Progenitor cell of endocrine pancreas (in vitro differentiated cells): ENCODE data around the gene TAGAP. TPM values are rescaled to one million over a fixed set of nuclear protein-coding genes. Genes with fewer than 3 reads are reported as not detected.
A peak's percentile ranks its signal among the peaks of the same experiment; 100 is the strongest.

Source experiments
- DNase-seq: peaks from one replicate; pipeline ENCODE4 v3.0.0; 2021; ENCODE audit warnings: low spot score; ENCODE audit not compliant: unreplicated experiment
- H3K27ac Mint-ChIP-seq: 2 replicates; pipeline ENCODE4 v1.8.0; 2021; ENCODE audit warnings: mild to moderate bottlenecking, moderate library complexity, mixed read lengths
- H3K27me3 Mint-ChIP-seq: 2 replicates; pipeline ENCODE4 v1.8.0; 2021; ENCODE audit warnings: mixed read lengths
- H3K36me3 Mint-ChIP-seq: 2 replicates; pipeline ENCODE4 v1.8.0; 2022; ENCODE audit warnings: mixed read lengths; ENCODE audit not compliant: insufficient read depth
- H3K4me1 Mint-ChIP-seq: 2 replicates; pipeline ENCODE4 v1.8.0; 2021; ENCODE audit warnings: low read depth, mixed read lengths
- H3K4me3 Mint-ChIP-seq: 2 replicates; pipeline ENCODE4 v1.8.0; 2021; ENCODE audit warnings: low read depth, mild to moderate bottlenecking, moderate library complexity, mixed read lengths
- H3K9me3 Mint-ChIP-seq: 2 replicates; pipeline ENCODE4 v1.8.0; 2021; ENCODE audit warnings: low read depth, mixed read lengths
- total RNA-seq: library from RNA; stranded (reverse); gene quantifications from 2 replicates; pipeline ENCODE4 v1.2.1, GENCODE V29; 2021
- TF ChIP-seq, protein P1 (sequence below): fragments of 200-600 bp; sonication (generic); IDR thresholded peaks from one replicate; pipeline ENCODE4 v1.5.0; 2021; ENCODE audit warnings: antibody characterized with exemption, mild to moderate bottlenecking; ENCODE audit not compliant: unreplicated experiment

Gene TAGAP
- total RNA-seq, 1 donor from 2014 or later: not detected

GRCh38 chr6:159075506-159076228 is 30.9 kb upstream of the TAGAP start:
- peaks cover 7% of the 10 kb centered on the region for H3K4me1 Mint-ChIP-seq
- TF ChIP-seq, protein P1, sequence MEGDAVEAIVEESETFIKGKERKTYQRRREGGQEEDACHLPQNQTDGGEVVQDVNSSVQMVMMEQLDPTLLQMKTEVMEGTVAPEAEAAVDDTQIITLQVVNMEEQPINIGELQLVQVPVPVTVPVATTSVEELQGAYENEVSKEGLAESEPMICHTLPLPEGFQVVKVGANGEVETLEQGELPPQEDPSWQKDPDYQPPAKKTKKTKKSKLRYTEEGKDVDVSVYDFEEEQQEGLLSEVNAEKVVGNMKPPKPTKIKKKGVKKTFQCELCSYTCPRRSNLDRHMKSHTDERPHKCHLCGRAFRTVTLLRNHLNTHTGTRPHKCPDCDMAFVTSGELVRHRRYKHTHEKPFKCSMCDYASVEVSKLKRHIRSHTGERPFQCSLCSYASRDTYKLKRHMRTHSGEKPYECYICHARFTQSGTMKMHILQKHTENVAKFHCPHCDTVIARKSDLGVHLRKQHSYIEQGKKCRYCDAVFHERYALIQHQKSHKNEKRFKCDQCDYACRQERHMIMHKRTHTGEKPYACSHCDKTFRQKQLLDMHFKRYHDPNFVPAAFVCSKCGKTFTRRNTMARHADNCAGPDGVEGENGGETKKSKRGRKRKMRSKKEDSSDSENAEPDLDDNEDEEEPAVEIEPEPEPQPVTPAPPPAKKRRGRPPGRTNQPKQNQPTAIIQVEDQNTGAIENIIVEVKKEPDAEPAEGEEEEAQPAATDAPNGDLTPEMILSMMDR: no peak
- no peaks in the 10 kb centered on the region for H3K36me3 Mint-ChIP-seq
- no peak overlapping the region for H3K4me3 Mint-ChIP-seq
- H3K27me3 Mint-ChIP-seq: peaks cover 8% of the 10 kb centered on the region
- no peak for DNase-seq
- H3K27ac Mint-ChIP-seq: no peak overlapping the region
- H3K9me3 Mint-ChIP-seq: no peaks in the 10 kb centered on the region

DNA sequence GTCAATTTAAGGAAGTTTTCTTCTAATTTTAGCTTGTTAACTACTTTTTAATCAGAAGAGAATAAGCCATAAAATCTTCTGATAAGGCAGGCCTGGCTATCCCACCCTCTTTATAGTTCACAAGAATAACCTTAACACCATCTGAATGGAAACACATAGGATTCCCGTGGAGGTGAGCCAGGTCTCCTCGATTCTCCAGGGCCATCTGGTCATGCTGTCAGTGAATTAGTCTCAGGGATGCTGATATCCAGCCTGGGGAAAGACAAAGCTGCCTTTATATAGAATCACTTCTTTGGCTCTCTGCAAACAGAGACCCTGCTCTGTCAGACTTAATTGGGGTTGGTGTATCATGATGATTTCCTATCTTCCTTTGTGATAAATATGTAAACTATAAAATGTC is 30.1 kb upstream of the TAGAP start:
- Mint-ChIP-seq H3K36me3 (no peaks in the 10 kb centered on the region), H3K4me1 (peaks cover 8% of the 10 kb centered on the region), H3K27me3 (peaks cover 8% of the 10 kb centered on the region), H3K27ac (no peak overlapping the region), H3K4me3 (no peak overlapping the region), H3K9me3 (no peaks in the 10 kb centered on the region)
- TF ChIP-seq, protein P1: no peak
- DNase-seq: no peak

DNA sequence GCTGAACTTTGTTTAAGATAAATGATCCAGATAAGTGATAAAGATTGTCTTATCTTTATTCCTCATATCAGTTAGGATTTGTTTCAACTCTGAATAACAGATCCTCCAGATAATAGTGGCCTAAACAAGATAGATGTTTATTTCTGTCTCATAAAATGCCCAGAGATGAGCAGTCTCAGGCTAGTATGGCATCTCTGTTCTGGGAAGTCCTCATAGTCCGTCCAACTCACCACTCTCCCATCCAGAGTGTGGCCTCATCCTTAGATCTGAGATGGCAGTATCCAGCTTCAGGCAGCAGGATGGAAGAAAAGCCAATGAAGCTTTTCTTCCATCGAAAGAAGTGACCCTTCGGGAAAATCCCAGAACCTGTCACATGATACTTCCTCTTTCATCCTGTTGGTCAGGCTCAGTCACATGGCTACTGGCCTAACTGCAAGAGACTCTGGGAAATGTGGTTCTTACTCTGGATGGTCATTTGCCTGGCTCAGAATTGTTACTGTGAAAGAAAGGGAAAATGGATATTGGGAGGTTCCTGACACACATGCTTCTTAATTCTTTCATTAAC is 29.4 kb upstream of the TAGAP start:
- H3K4me1 Mint-ChIP-seq: peaks cover 10% of the 10 kb centered on the region
- TF ChIP-seq, protein P1: no peak
- H3K36me3 Mint-ChIP-seq: no peaks in the 10 kb centered on the region
- H3K9me3 Mint-ChIP-seq: no peaks in the 10 kb centered on the region
- no peak for DNase-seq
- peaks cover 15% of the 10 kb centered on the region for H3K27me3 Mint-ChIP-seq
- H3K27ac Mint-ChIP-seq: peak overlapping the region; percentile 54
- H3K4me3 Mint-ChIP-seq: peak overlapping the region; percentile 86

DNA sequence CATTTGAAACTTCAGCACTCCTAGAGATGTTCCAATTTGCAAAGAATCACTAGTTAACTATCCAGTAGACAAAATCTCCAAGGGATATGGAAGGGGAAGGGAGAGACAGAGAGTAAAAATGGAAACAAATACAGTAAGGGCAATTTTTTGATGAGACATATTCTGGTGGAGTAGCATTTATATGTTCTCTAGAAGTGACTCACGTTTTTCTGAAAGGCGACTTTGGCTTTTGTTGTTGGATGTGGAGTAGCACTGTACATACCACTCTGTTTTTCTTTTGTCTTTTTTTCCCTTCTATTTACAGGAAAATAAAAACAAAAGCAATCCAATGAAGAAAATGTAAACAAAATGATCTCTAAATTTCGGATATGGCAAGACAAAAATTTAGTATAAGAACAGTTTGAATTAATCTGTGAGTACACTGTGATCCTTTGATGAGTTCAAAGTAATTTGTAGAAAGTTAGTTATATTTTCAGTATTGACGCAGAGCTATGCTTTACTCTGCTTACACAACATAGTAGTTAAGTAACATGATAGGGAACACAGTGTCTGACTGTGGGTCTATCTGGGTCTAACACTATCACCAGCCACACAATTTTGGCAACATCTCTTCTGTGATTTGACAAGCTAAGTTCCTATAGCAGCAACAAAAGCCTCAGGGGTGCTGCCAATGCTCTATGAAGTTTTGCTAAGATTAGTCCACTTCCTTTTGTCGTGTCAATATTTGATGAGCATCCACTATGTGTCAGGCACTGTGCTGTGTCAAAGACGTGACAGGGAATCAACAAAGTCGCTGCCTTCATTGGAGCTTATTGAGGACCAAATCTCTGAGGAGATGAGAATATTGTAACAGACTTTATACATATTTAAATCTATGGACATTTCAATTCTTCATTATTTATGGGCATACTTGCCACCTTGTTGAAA is 27.3 kb upstream of the TAGAP start:
- no peak overlapping the region for H3K4me3 Mint-ChIP-seq
- no peaks in the 10 kb centered on the region for H3K36me3 Mint-ChIP-seq
- peaks cover 24% of the 10 kb centered on the region for H3K27me3 Mint-ChIP-seq
- H3K9me3 Mint-ChIP-seq: no peaks in the 10 kb centered on the region
- peaks cover 10% of the 10 kb centered on the region for H3K4me1 Mint-ChIP-seq
- no peak overlapping the region for H3K27ac Mint-ChIP-seq
- TF ChIP-seq, protein P1: no peak
- DNase-seq: no peak

DNA sequence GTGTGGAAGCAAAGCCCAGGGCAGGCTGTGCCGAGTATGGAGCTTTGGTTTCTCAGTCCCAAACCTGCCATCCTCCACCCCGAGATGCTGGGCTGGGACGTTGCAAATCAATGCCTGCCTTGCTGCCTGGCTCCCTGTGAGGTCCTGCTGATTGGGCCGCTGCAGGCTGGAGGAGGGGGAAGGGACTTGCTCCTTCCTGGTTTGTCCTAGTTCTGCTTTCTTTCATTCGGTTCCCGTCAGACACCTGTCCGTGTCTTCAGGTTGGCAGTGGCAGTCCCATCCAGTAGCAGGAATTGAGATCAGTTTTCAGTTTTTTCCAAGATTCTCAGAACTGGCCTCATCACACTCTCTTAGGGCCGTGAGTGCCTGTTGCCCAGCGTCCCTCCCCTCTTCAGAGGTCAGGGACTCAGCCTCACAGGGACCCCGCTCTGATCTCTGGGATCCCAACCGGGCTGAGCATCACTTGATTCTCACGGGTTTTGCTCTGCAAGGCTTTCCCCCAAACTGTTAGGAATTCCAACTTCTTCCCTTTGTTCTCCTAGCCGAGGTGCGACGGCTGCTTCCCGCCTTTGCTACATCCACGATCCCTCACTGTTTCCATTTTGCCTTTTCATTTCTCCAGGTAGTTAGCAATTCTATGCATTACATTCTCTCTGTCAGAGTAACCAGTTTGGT is 24.2 kb upstream of the TAGAP start:
- Mint-ChIP-seq H3K27ac (peak overlapping the region; percentile 9), H3K9me3 (no peaks in the 10 kb centered on the region), H3K36me3 (no peaks in the 10 kb centered on the region), H3K27me3 (peaks cover 43% of the 10 kb centered on the region), H3K4me3 (peak overlapping the region; percentile 58), H3K4me1 (peaks cover 8% of the 10 kb centered on the region)
- no peak for DNase-seq
- TF ChIP-seq, protein P1: no peak
